HepG2 (cell line): Measurements from ENCODE around the gene SLC12A9. TPM values are rescaled to one million over a fixed set of nuclear protein-coding genes. Genes with fewer than 3 reads are reported as not detected.
A peak's percentile ranks its signal among the peaks of the same experiment; 100 is the strongest.

Experiments
- ARNT2 ChIP-seq: sonication (generic); formaldehyde crosslinking; IDR thresholded peaks from 2 replicates; pipeline ENCODE4 v1.8.0; 2022; ENCODE audit warnings: mild to moderate bottlenecking, low read depth, missing genetic modification reagents, moderate library complexity
- FOXO4 ChIP-seq: sonication (generic); formaldehyde crosslinking; conservative IDR thresholded peaks from 2 replicates; pipeline ENCODE4 v1.8.1; 2023; ENCODE audit warnings: missing genetic modification reagents
- GLMP ChIP-seq: sonication (generic); formaldehyde crosslinking; IDR thresholded peaks from 2 replicates; pipeline ENCODE4 v1.9.0; 2021; ENCODE audit warnings: missing genetic modification reagents, mild to moderate bottlenecking, borderline replicate concordance
- HMGA1 ChIP-seq: sonication (generic); formaldehyde crosslinking; conservative IDR thresholded peaks from 2 replicates; pipeline ENCODE4 v1.4.0; 2020; ENCODE audit warnings: missing genetic modification reagents
- MIXL1 ChIP-seq: IDR thresholded peaks from 2 replicates; pipeline ENCODE4 v1.6.1; 2016
- MTA3 ChIP-seq: sonication (generic); formaldehyde crosslinking; IDR thresholded peaks from 2 replicates; pipeline ENCODE4 v1.4.0; 2020; ENCODE audit warnings: missing genetic modification reagents
- PHB2 ChIP-seq: fragments of 450-650 bp; IDR thresholded peaks from 2 replicates; pipeline ENCODE4 v1.6.1; 2018; ENCODE audit not compliant: partially characterized antibody
- PLSCR1 ChIP-seq: sonication (generic); formaldehyde crosslinking; IDR thresholded peaks from 2 replicates; pipeline ENCODE4 v1.5.0; 2020; ENCODE audit warnings: missing genetic modification reagents, mild to moderate bottlenecking, borderline replicate concordance
- SNAI1 ChIP-seq: sonication (generic); formaldehyde crosslinking; IDR thresholded peaks from 2 replicates; pipeline ENCODE4 v1.5.0; 2020; ENCODE audit warnings: mild to moderate bottlenecking, missing genetic modification reagents, borderline replicate concordance
- TBP ChIP-seq: sonication (generic); formaldehyde crosslinking; IDR thresholded peaks from 2 replicates; pipeline ENCODE4 v1.5.0; 2020; ENCODE audit warnings: missing genetic modification reagents
- TBX2 ChIP-seq: sonication (generic); formaldehyde crosslinking; IDR thresholded peaks from 2 replicates; pipeline ENCODE4 v1.5.0; 2020; ENCODE audit warnings: missing genetic modification reagents, mild to moderate bottlenecking, borderline replicate concordance
- UBTF ChIP-seq: sonication (generic); formaldehyde crosslinking; IDR thresholded peaks from 2 replicates; pipeline ENCODE4 v1.4.0; 2020; ENCODE audit warnings: mild to moderate bottlenecking, missing genetic modification reagents
- ZBTB10 ChIP-seq: sonication (generic); formaldehyde crosslinking; IDR thresholded peaks from 2 replicates; pipeline ENCODE4 v1.4.0; 2020; ENCODE audit warnings: missing genetic modification reagents, borderline replicate concordance
- ZFX ChIP-seq: sonication (generic); formaldehyde crosslinking; IDR thresholded peaks from 2 replicates; pipeline ENCODE4 v1.4.0; 2020; ENCODE audit warnings: mild to moderate bottlenecking, low read depth, missing genetic modification reagents, moderate library complexity
- ZNF20 ChIP-seq: sonication (generic); formaldehyde crosslinking; IDR thresholded peaks from 2 replicates; pipeline ENCODE4 v1.4.0; 2020; ENCODE audit warnings: mild to moderate bottlenecking, moderate library complexity, missing genetic modification reagents
- ZNF264 ChIP-seq: sonication (generic); formaldehyde crosslinking; IDR thresholded peaks from 2 replicates; pipeline ENCODE4 v1.4.0; 2020; ENCODE audit warnings: missing genetic modification reagents
- ZNF274 ChIP-seq: sonication (generic); formaldehyde crosslinking; IDR thresholded peaks from 2 replicates; pipeline ENCODE4 v1.5.1; 2020; ENCODE audit warnings: mild to moderate bottlenecking, missing genetic modification reagents
- ZNF431 ChIP-seq: sonication (generic); formaldehyde crosslinking; IDR thresholded peaks from 2 replicates; pipeline ENCODE4 v1.9.0; 2022; ENCODE audit warnings: missing genetic modification reagents, low read depth, mild to moderate bottlenecking, borderline replicate concordance
- ZNF451 ChIP-seq: sonication (generic); formaldehyde crosslinking; IDR thresholded peaks from 2 replicates; pipeline ENCODE4 v1.5.0; 2020; ENCODE audit warnings: mild to moderate bottlenecking, missing genetic modification reagents
- ZNF780A ChIP-seq: sonication (generic); formaldehyde crosslinking; IDR thresholded peaks from 2 replicates; pipeline ENCODE4 v1.8.0; 2022; ENCODE audit warnings: mild to moderate bottlenecking, missing genetic modification reagents, moderate library complexity
- ZZZ3 ChIP-seq: sonication (generic); formaldehyde crosslinking; IDR thresholded peaks from 2 replicates; pipeline ENCODE4 v1.4.0; 2020; ENCODE audit warnings: missing genetic modification reagents, mild to moderate bottlenecking, borderline replicate concordance
- polyA plus RNA-seq, 8 experiments: library from polyadenylated mRNA; depleted of rRNA in 3 of 8; stranded (reverse) in 7 of 8; unstranded in 1 of 8; fragments of >200 nt; fragmentation: Illumina TruSeq in 4 of 8; extraction: Trizol in 4 of 8; gene quantifications; 2 replicates each; pipeline versions ENCODE4 v1.2.1 to v1.2.3, GENCODE V29; 2011 to 2016; ENCODE audit warnings: low read depth in 4 of 8, missing spikeins in 1 of 8, mixed read lengths in 1 of 8; ENCODE audit not compliant: insufficient read depth in 1 of 8
- total RNA-seq, 5 experiments: library from RNA; depleted of rRNA; stranded (reverse); fragments of >200 nt; fragmentation: Illumina TruSeq; extraction: Trizol; gene quantifications; 2 replicates each; pipeline ENCODE4 v1.2.3, GENCODE V29; 2016; ENCODE audit warnings: low read depth in 1 of 5

Gene SLC12A9
- total and polyA plus RNA-seq, 2 of the 13 experiments (the other 11 are each of a cell fraction or from before 2014, with no cell fraction given): 8.7 to 16.6 TPM

GRCh38 chr7:100874577-100875355 lies 22.3 kb downstream of the SLC12A9 start, which contains the start of gene SRRT (continued):
- TF ChIP-seq ZBTB10 (peak; percentile 17; the same call in 1 of the 2 replicates), ZNF451 (CRISPR knock-in tag) (peak; percentile 59; the same call in 1 of the 2 replicates), PLSCR1 (CRISPR knock-in tag) (no peak; the same call in 1 of the 2 replicates), UBTF (peak; percentile 68), ZNF20 (CRISPR knock-in tag) (no peak), PHB2 (no peak), ARNT2 (CRISPR knock-in tag) (peak; percentile 98; the same call in 1 of the 2 replicates), GLMP (no peak), ZNF780A (CRISPR knock-in tag) (no peak), SNAI1 (CRISPR knock-in tag) (no peak), ZNF274 (CRISPR knock-in tag) (peak; percentile 59; the same call in 1 of the 2 replicates), MTA3 (CRISPR knock-in tag) (no peak), TBX2 (CRISPR knock-in tag) (peak; percentile 79; the same call in 1 of the 2 replicates), ZZZ3 (peak; percentile 99; the same call in 1 of the 2 replicates), ZFX (CRISPR knock-in tag) (peak; percentile 98), ZNF264 (CRISPR knock-in tag) (no peak), MIXL1 (CRISPR knock-in tag) (no peak), HMGA1 (CRISPR knock-in tag) (no peak), FOXO4 (no peak), TBP (CRISPR knock-in tag) (no peak), ZNF431 (CRISPR knock-in tag) (peak; percentile 81; the same call in 1 of the 2 replicates)
